PC-3 (cell line): ENCODE measurements around the gene CFAP97D2.
"Not testable (repeated sequence)": the region's sequence is repeated elsewhere in the genome, so short reads cannot be mapped to it uniquely, and the experiment has no call there.

Experiments used
- CTCF ChIP-seq: fragments of 300-600 bp; sonication (generic); conservative IDR thresholded peaks from 2 replicates; pipeline ENCODE4 v1.5.1; 2017; ENCODE audit warnings: antibody characterized with exemption, low read depth, mild to moderate bottlenecking, low read length
- EZH2 ChIP-seq: fragments of 300-600 bp; sonication (generic); IDR thresholded peaks from one replicate; pipeline ENCODE4 v1.6.1; 2017; ENCODE audit warnings: antibody characterized with exemption, mild to moderate bottlenecking, low read length; ENCODE audit not compliant: unreplicated experiment

GRCh38 chr13:114264313-114264712 lies 85.3 kb downstream of the CFAP97D2 start:
- TF ChIP-seq CTCF, EZH2: not testable (repeated sequence)
